CD4-positive, alpha-beta T cell (primary cell): ENCODE data around the gene TSPAN11. TPM values are rescaled to one million over a fixed set of nuclear protein-coding genes. Genes with fewer than 3 reads are reported as not detected.

Experiments
- ATAC-seq: fragments of 200-7000 bp; cut with Tn5 transposase; one replicate; pipeline ENCODE4 v1.10.0; 2022; ENCODE audit warnings: mild to moderate bottlenecking; ENCODE audit not compliant: poor library complexity
- CTCF ChIA-PET: fragments of 350-600 bp; sonication (Branson Sonifier 250); formaldehyde crosslinking; loops from one replicate; lab custom pipeline; 2021; ENCODE audit warnings: antibody characterized with exemption, inconsistent platforms; lab: Charles Lee
- POLR2A ChIA-PET: fragments of 350-600 bp; sonication (Branson Sonifier 250); formaldehyde crosslinking; loops from one replicate; lab custom pipeline; 2021; ENCODE audit warnings: antibody characterized with exemption, inconsistent platforms; lab: Charles Lee
- DNase-seq, 14 experiments: peaks; one replicate each; pipeline ENCODE4 v3.0.0-alpha.2; 2013 to 2020; ENCODE audit warnings: mixed read lengths in 2 of 14
- H3K27ac ChIP-seq, 2 donors: one replicate each; pipeline versions ENCODE4 v1.5.1 to v1.7.0; 2013; ENCODE audit warnings: low read length in 2 of 2, low read depth in 1 of 2, mild to moderate bottlenecking in 1 of 2
- H3K27me3 ChIP-seq, 2 experiments: 1 replicate in 1 of 2; 2 replicates in 1 of 2; pipeline versions ENCODE4 v1.6.1 to v1.7.0; 2013; ENCODE audit warnings: low read length in 2 of 2, control low read depth in 1 of 2, mild to moderate bottlenecking in 1 of 2, moderate library complexity in 1 of 2; ENCODE audit not compliant: insufficient read depth in 2 of 2, control insufficient read depth in 1 of 2
- H3K36me3 ChIP-seq: one replicate; pipeline ENCODE4 v1.6.1; 2013; ENCODE audit warnings: low read length, control low read depth; ENCODE audit not compliant: insufficient read depth
- H3K4me1 ChIP-seq: one replicate; pipeline ENCODE4 v1.6.1; 2013; ENCODE audit warnings: low read length, control low read depth; ENCODE audit not compliant: insufficient read depth
- H3K4me3 ChIP-seq: one replicate; pipeline ENCODE4 v1.5.1; 2013; ENCODE audit warnings: mild to moderate bottlenecking, low read length, moderate library complexity
- H3K9me3 ChIP-seq, 2 experiments: 1 replicate in 1 of 2; 2 replicates in 1 of 2; pipeline versions ENCODE4 v1.6.1 to v1.7.0; 2013; ENCODE audit warnings: low read length in 2 of 2, mild to moderate bottlenecking in 2 of 2, control low read depth in 1 of 2, moderate library complexity in 1 of 2; ENCODE audit not compliant: control insufficient read depth in 1 of 2, insufficient read depth in 1 of 2
- H3K27ac Mint-ChIP-seq: one replicate; pipeline ENCODE4 v1.8.0; 2020; ENCODE audit warnings: mixed read lengths
- H3K27me3 Mint-ChIP-seq: one replicate; pipeline ENCODE4 v1.8.0; 2021; ENCODE audit warnings: mixed read lengths
- H3K36me3 Mint-ChIP-seq: one replicate; pipeline ENCODE4 v1.8.0; 2021; ENCODE audit warnings: low read depth, mixed read lengths
- H3K4me1 Mint-ChIP-seq: one replicate; pipeline ENCODE4 v1.8.0; 2021; ENCODE audit warnings: low read depth, mixed read lengths
- H3K4me3 Mint-ChIP-seq: one replicate; pipeline ENCODE4 v1.8.0; 2020; ENCODE audit warnings: mild to moderate bottlenecking, mixed read lengths
- H3K9me3 Mint-ChIP-seq: one replicate; pipeline ENCODE4 v1.8.0; 2020; ENCODE audit warnings: mixed read lengths
- intact Hi-C, 2 experiments: fragments of 100-400 bp; cut with DNase I in 1 of 2; cut with micrococcal nuclease in 1 of 2; formaldehyde crosslinking; loops; one replicate each; pipeline versions ENCODE4 v1.15.1 to v1.9.0; 2023 to 2025; cut with DNase I, micrococcal nuclease
- total RNA-seq, 174 experiments: library from RNA in 2 of 174; stranded (reverse) in 2 of 174; gene quantifications; one replicate each; pipeline ENCODE4 v1.2.3 and lab custom pipeline; 2021 to 2026
- TF ChIP-seq, protein P1 (sequence below): fragments of 200-600 bp; IDR thresholded peaks from one replicate; pipeline ENCODE4 v1.8.0; 2022; ENCODE audit warnings: antibody characterized with exemption, mild to moderate bottlenecking

The TSPAN11 gene
- total RNA-seq, 2 experiments from 2014 or later = not detected

DNA sequence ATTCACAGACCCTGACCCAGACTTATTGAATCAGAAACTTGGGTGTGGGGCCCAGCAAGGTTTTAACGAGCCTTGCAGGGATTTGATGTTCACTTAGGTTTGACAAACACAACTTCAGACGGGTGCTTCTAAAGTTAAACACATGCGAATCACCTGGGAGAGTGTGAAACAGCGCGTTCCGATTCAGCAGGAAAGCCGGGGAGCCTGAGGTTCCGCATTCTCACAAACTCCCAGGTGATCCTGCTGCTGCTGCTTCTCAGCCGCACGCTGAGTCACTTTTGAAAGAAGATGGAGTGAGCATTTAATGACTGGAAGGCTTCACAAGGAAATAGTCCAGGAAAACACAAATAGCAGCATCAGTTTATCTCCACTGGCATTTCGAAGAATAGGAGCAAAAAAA lies 102.9 kb downstream of the TSPAN11 start:
- Histone ChIP-seq H3K4me1 (no peaks in the 10 kb centered on the region), H3K27ac (no peak overlapping the region), H3K9me3 (no peaks in the 10 kb centered on the region), H3K27me3 (no peaks in the 10 kb centered on the region), H3K4me3 (no peak overlapping the region), H3K36me3 (no peaks in the 10 kb centered on the region)
- Mint-ChIP-seq H3K27me3 (peaks cover 15% of the 10 kb centered on the region), H3K27ac (no peak overlapping the region), H3K9me3 (no peaks in the 10 kb centered on the region), H3K4me1 (no peaks in the 10 kb centered on the region), H3K4me3 (no peak overlapping the region), H3K36me3 (no peaks in the 10 kb centered on the region)
- intact Hi-C loops = no loop called here
- ATAC-seq (no peak), DNase-seq (no peak)
- ChIA-PET CTCF (no interaction called here), POLR2A (no interaction called here)
- TF ChIP-seq, protein P1, sequence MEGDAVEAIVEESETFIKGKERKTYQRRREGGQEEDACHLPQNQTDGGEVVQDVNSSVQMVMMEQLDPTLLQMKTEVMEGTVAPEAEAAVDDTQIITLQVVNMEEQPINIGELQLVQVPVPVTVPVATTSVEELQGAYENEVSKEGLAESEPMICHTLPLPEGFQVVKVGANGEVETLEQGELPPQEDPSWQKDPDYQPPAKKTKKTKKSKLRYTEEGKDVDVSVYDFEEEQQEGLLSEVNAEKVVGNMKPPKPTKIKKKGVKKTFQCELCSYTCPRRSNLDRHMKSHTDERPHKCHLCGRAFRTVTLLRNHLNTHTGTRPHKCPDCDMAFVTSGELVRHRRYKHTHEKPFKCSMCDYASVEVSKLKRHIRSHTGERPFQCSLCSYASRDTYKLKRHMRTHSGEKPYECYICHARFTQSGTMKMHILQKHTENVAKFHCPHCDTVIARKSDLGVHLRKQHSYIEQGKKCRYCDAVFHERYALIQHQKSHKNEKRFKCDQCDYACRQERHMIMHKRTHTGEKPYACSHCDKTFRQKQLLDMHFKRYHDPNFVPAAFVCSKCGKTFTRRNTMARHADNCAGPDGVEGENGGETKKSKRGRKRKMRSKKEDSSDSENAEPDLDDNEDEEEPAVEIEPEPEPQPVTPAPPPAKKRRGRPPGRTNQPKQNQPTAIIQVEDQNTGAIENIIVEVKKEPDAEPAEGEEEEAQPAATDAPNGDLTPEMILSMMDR = no peak

DNA sequence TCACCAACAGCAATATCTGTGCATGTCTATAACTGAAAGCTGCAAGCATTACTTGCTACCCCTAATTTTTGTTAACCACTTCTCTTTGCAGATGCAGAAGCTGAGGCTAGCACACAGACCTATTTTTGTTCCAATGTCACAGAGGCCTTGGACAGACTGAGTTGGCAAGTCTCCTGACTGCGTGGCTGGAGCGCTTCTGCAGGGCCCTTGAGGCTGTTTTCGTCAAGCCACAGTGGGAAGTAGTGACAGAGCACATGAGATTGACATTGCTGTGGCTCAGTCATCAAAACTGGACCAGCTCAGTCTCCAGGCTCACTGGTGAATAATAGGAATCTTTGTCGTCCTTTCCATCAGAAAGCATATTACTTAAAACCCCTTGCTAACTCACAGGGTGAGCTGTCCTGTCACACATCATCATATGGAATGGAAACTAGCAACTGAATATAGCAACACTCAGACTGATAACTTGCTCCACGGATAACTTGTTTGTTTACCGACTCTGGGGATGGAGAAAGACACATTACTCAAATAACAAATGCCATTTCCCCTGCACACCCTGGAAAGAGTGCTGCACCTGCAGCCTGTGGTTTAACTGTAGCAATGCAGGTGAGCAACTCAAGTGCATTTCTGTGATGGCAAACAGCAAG lies 103.5 kb downstream of the TSPAN11 start:
- no peaks in the 10 kb centered on the region for H3K4me1 Mint-ChIP-seq
- intact Hi-C loops = no loop called here
- H3K36me3 Mint-ChIP-seq = no peaks in the 10 kb centered on the region
- Histone ChIP-seq H3K4me1 (no peaks in the 10 kb centered on the region), H3K4me3 (no peak overlapping the region), H3K27me3 (no peaks in the 10 kb centered on the region), H3K9me3 (no peaks in the 10 kb centered on the region), H3K27ac (no peak overlapping the region), H3K36me3 (no peaks in the 10 kb centered on the region)
- TF ChIP-seq, protein P1 = no peak
- DNase-seq (no peak), ATAC-seq (no peak)
- CTCF ChIA-PET = no interaction called here
- H3K27ac Mint-ChIP-seq = no peak overlapping the region
- H3K27me3 Mint-ChIP-seq = peaks cover 15% of the 10 kb centered on the region
- no peak overlapping the region for H3K4me3 Mint-ChIP-seq
- POLR2A ChIA-PET = no interaction called here
- no peaks in the 10 kb centered on the region for H3K9me3 Mint-ChIP-seq

DNA sequence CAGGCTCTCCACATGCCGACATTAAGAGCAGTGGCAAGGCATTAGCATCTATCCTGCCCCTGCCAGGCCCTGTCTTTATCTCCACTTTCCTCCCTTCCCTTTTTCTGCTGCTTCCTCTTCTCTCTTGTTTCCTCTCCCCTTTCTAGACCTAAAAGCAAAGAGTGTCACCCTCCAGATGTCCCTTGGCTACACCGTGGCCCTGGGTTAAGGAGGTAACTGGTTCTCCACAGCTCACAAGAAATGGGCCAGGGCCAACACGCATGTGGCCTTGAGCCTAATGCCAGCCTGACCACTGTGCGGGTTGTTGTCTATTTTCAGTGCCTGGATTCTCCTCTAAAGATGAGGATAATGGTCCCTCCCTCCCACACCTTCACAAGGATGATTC lies 105.4 kb downstream of the TSPAN11 start:
- Mint-ChIP-seq H3K9me3 (no peaks in the 10 kb centered on the region), H3K27me3 (peaks cover 19% of the 10 kb centered on the region), H3K27ac (no peak overlapping the region), H3K36me3 (no peaks in the 10 kb centered on the region), H3K4me1 (no peaks in the 10 kb centered on the region), H3K4me3 (no peak overlapping the region)
- CTCF ChIA-PET = no interaction called here
- Histone ChIP-seq H3K27ac (no peak overlapping the region), H3K4me1 (no peaks in the 10 kb centered on the region), H3K27me3 (peaks cover 0 to 3% of the 10 kb centered on the region in 2 experiments), H3K9me3 (no peaks in the 10 kb centered on the region), H3K36me3 (no peaks in the 10 kb centered on the region), H3K4me3 (no peak overlapping the region)
- no peak for ATAC-seq
- DNase-seq = no peak
- TF ChIP-seq, protein P1 = no peak
- POLR2A ChIA-PET = no interaction called here
- intact Hi-C loops = no loop called here
